Pulmonary artery endothelial cell (primary cell): ENCODE data around the gene ZNF331. TPM values are rescaled to one million over a fixed set of nuclear protein-coding genes. Genes with fewer than 3 reads are reported as not detected.

Experiments
- DNase-seq: peaks from one replicate; pipeline ENCODE4 v3.0.0-alpha.2; 2011; ENCODE audit warnings: low read depth, low spot score
- total RNA-seq: library from RNA; depleted of rRNA; stranded (reverse); fragments of >200 nt; gene quantifications from 2 replicates; pipeline ENCODE4 v1.2.3, GENCODE V29; 2014

Gene ZNF331
- total RNA-seq, 1 donor from 2014 or later: 4.1 TPM

- DNase-seq: no peak
Observed at GRCh38 chr19:53571339-53571738, 33.4 kb downstream of the ZNF331 start.

- DNase-seq: no peak
Observed at GRCh38 chr19:53576941-53577653, 39.2 kb downstream of the ZNF331 start.

DNA sequence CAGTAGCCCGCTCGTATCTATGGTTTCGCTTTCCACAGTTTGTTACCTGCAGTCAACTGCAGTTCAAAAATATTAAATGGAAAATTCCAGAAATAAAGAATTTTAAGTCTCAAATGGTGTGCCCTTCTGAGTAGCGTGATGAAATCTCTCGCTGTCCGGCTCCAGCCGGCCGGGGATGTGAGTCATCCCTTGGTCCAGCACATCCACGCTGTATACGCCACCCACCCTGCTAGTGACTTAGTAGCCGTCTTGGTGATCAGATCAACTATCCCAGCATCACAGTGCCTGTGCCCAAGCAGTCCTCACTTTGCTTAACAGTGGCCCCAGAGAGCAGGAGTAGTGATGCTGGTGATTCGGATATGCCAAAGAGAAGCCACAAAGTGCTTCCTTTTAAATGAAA lies 40.0 kb downstream of the ZNF331 start:
- no peak for DNase-seq

DNA sequence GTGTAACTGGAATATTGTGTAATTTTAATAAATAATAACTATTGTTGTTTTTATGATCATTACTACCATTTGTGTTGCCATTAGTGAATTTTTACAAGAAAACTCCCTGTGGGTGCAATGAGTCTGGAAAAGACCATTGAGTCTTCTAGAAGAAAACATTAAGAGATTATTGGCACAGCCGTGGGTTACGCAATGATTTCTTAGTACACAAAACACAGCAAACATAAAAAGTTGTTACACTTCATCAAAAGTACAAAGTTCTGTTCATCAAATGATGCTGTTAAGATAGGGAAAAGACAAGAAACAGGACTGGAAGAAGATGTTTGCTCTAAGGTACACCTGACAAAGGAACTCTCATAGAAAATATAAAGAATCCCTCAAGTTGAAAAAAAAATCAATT lies 41.6 kb downstream of the ZNF331 start:
- no peak for DNase-seq

- no peak for DNase-seq
Observed at GRCh38 chr19:53580871-53581835, 43.2 kb downstream of the ZNF331 start.

GRCh38 chr19:53581871-53582279 lies 43.9 kb downstream of the ZNF331 start:
- DNase-seq: no peak

- DNase-seq: no peak
Observed at GRCh38 chr19:53583181-53583580, 45.2 kb downstream of the ZNF331 start.

- DNase-seq: no peak
Observed at GRCh38 chr19:53586277-53586691, 48.3 kb downstream of the ZNF331 start.

- no peak for DNase-seq
Observed at GRCh38 chr19:53594811-53595509, 57.0 kb downstream of the ZNF331 start.

- no peak for DNase-seq
Observed at GRCh38 chr19:53595510-53595867, 57.5 kb downstream of the ZNF331 start.

- no peak for DNase-seq
Observed at GRCh38 chr19:53596056-53596455, 58.1 kb downstream of the ZNF331 start.

DNA sequence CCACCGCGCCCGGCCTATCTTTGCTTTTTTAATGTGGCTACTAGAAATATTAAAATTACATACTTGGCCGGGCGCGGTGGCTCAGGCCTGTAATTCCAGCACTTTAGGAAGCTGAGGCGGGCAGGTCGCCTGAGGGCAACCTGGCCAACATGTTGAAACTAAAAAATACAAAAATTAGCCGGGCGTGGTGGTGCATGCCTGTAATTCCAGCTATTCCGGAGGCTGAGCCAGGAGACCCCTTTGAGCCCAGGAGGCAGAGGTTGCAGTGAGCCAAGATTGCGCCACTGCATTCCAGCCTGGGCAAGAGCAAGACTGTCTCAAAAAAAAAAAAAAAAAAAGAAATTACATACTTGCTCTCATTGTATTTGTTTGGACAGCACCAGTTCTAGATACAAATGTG lies 59.1 kb downstream of the ZNF331 start:
- no peak for DNase-seq

GRCh38 chr19:53598361-53598760 lies 60.4 kb downstream of the ZNF331 start:
- DNase-seq: no peak

DNA sequence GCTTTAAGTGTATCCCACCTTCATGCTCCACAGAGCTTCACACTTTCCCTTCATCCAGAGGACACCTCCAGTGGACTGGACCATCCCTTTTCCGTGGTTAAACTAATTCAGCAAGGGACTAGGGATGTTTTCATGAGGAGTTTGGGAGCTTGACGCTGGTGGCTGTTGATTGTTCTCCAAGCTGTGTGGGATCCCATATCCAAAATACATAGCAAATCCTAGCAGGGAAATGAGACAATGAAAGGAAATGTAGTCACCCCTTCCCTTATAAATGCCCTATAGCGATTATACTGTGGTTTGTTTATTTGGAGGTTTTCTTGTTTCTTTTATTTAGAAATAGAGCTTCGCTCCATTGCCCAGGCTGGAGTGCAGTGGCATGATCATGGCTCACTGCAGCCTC lies 62.3 kb downstream of the ZNF331 start:
- DNase-seq: peak; percentile 55

- no peak for DNase-seq
Observed at GRCh38 chr19:53606031-53606430, 68.1 kb downstream of the ZNF331 start.

DNA sequence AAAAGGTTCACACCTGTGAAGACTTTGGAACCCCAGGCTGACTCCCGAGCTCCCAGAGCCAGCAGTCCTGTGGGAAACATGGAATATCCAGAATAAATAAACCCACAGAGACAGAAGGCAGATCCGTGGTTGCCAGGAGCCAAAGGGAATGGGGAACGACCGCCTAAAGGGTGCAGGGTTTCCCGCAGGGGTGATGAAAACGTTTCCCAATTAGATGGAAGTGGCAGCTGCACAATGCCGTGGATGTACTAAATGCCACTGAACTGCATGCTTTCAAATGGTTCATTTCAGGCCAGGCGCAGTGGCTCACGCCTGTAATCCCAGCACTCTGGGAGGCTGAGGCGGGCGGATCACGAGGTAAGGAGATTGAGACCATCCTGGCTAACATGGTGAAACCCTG lies 70.4 kb downstream of the ZNF331 start:
- DNase-seq: no peak

- DNase-seq: no peak
Observed at GRCh38 chr19:53612762-53613526, 75.0 kb downstream of the ZNF331 start.

GRCh38 chr19:53621885-53622740 lies 84.2 kb downstream of the ZNF331 start:
- peak; percentile 24 for DNase-seq

DNA sequence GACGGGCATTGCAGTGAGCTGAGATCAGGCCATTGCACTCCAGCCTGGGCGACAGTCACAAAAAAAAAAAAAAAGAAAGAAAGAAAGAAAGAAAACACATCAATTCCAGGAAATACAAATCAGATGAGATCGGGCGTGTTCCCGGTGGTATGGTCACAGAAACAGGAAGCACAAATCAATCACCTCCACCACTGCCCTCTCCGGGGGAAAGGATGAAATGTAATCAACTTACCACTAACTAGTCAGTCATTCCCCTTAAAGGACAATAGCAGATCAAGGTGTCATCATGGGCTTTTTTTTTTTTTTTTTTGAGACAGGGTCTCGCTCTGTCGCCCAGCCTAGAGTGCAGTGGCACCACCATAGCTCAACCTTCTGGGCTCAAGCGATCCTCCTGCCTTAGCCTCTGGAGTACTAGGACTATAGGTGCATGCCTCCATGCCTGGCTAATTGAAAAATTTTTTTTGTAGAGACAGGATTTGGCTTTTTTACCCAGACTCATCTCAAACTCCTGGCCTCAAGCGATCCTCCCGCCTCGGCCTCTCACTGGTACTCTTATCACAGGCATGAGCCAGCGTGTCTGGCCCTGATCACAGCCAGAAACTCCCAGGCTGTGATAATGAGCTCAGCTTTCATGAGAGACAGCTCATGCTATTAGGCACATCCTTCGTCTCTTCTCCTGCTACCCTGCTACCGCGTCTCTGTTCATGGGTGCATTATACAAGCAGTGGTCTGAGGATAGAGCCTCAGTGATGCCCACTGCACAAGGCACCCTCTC lies 87.0 kb downstream of the ZNF331 start:
- no peak for DNase-seq

- no peak for DNase-seq
Observed at GRCh38 chr19:53626486-53626885, 88.5 kb downstream of the ZNF331 start.
